Neutrophil (primary cell): ENCODE data around the gene STK17A.

Experiments
- H3K27ac ChIP-seq: fragments of 200-600 bp; sonication (generic); 2 replicates; pipeline ENCODE4 v1.5.1; 2016; ENCODE audit warnings: mild to moderate bottlenecking, moderate library complexity
- H3K27me3 ChIP-seq: fragments of 200-600 bp; sonication (generic); 2 replicates; pipeline ENCODE4 v1.6.0; 2016; ENCODE audit warnings: mild to moderate bottlenecking
- H3K36me3 ChIP-seq: fragments of 200-600 bp; sonication (generic); 2 replicates; pipeline ENCODE4 v1.5.1; 2017
- H3K4me1 ChIP-seq, 2 experiments: fragments of 200-600 bp in 1 of 2; sonication (generic) in 1 of 2; 1 replicate in 1 of 2; 2 replicates in 1 of 2; pipeline versions ENCODE4 v1.5.1 to v1.6.1; 2013 to 2016; ENCODE audit warnings: low read depth in 1 of 2, low read length in 1 of 2, mild to moderate bottlenecking in 1 of 2, moderate library complexity in 1 of 2; ENCODE audit not compliant: control insufficient read depth in 1 of 2, insufficient read depth in 1 of 2
- H3K4me3 ChIP-seq, 2 experiments: fragments of 200-600 bp in 1 of 2; sonication (generic) in 1 of 2; 1 replicate in 1 of 2; 2 replicates in 1 of 2; pipeline ENCODE4 v1.5.1; 2013 to 2016; ENCODE audit warnings: low read depth in 1 of 2, low read length in 1 of 2, mild to moderate bottlenecking in 1 of 2, moderate library complexity in 1 of 2
- H3K9me3 ChIP-seq: fragments of 200-600 bp; sonication (generic); 2 replicates; pipeline ENCODE4 v1.5.1; 2016
- TF ChIP-seq, protein P1 (sequence below): fragments of 200-600 bp; sonication (generic); IDR thresholded peaks from 2 replicates; pipeline ENCODE4 v1.5.1; 2016; ENCODE audit warnings: antibody characterized with exemption

Gene STK17A

DNA sequence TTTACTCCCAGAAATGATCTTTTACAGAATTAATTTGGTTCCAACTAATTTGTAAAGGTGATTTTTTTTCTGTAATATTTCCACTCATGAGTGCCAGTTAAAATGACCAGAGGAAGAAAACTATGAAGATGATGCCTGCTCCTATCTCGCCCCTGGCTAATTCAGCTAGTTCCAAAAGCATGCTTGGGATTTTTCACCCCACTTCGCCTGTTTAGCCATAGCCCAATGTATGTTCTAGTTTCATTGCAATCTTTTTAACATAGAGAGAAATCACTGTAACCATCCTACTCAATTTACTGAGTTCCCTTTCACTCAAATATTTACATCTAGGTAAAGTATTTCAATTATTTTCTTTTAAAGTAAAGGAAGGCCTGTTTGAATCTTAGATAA is 23.0 kb upstream of the STK17A start:
- H3K27me3 ChIP-seq = peaks cover 11% of the 10 kb centered on the region
- no peaks in the 10 kb centered on the region for H3K9me3 ChIP-seq
- no peaks in the 10 kb centered on the region for H3K36me3 ChIP-seq
- no peaks in the 10 kb centered on the region for H3K4me1 ChIP-seq
- TF ChIP-seq, protein P1, sequence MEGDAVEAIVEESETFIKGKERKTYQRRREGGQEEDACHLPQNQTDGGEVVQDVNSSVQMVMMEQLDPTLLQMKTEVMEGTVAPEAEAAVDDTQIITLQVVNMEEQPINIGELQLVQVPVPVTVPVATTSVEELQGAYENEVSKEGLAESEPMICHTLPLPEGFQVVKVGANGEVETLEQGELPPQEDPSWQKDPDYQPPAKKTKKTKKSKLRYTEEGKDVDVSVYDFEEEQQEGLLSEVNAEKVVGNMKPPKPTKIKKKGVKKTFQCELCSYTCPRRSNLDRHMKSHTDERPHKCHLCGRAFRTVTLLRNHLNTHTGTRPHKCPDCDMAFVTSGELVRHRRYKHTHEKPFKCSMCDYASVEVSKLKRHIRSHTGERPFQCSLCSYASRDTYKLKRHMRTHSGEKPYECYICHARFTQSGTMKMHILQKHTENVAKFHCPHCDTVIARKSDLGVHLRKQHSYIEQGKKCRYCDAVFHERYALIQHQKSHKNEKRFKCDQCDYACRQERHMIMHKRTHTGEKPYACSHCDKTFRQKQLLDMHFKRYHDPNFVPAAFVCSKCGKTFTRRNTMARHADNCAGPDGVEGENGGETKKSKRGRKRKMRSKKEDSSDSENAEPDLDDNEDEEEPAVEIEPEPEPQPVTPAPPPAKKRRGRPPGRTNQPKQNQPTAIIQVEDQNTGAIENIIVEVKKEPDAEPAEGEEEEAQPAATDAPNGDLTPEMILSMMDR = no peak
- no peak overlapping the region for H3K4me3 ChIP-seq
- H3K27ac ChIP-seq = no peak overlapping the region

DNA sequence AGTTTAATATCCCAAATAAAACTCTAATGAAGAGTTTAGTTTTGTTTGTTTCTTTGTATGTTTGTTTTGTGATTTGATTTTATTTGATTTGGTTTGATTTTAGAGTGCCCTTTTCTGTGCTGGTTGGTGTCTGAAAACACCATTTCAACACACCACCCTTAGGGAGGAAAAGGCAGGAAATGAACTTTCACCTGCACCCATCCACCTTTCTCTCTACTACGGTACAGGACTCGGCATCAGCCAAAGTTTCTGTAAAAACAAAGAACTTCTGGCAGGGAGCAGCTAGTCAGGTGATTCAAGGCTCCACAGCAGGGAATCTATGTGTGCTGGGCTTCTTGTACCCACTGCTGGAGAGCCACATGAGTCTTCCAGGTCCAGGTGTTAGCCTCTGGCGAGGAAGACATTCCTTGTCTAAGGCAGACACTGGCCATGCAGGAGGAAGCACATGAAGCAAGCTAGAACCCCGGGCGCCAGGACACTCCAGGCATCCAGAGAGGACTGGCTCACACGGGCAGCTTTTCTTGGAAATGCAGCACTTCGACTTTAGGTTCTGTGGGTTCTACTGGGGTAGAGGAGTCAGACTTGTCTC is 22.1 kb upstream of the STK17A start:
- TF ChIP-seq, protein P1 = no peak
- Histone ChIP-seq H3K4me1 (no peaks in the 10 kb centered on the region), H3K36me3 (no peaks in the 10 kb centered on the region), H3K27me3 (peaks cover 11% of the 10 kb centered on the region), H3K4me3 (no peak overlapping the region), H3K9me3 (no peaks in the 10 kb centered on the region), H3K27ac (no peak overlapping the region)

DNA sequence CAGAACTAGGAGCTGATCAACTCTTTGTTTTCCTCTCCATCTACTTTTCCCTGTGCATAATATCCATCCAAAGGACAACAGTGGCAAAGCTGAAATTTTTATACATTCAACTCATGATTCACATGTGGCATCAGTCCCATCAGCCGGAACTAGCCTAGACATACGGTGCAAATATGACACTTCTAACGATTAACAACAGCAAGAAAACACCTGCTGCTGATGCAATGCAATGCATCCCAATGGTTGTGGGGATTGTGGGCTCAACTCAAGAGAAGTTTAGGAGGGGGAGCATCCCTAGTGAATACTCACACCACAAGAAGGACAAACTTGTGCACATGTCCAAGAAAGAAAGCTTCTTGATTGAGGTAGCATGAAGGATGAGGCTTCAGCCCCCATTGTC is 20.5 kb upstream of the STK17A start:
- Histone ChIP-seq H3K4me3 (no peak overlapping the region), H3K27ac (no peak overlapping the region), H3K4me1 (no peaks in the 10 kb centered on the region), H3K36me3 (no peaks in the 10 kb centered on the region), H3K27me3 (peaks cover 11% of the 10 kb centered on the region), H3K9me3 (no peaks in the 10 kb centered on the region)
- TF ChIP-seq, protein P1 = no peak

DNA sequence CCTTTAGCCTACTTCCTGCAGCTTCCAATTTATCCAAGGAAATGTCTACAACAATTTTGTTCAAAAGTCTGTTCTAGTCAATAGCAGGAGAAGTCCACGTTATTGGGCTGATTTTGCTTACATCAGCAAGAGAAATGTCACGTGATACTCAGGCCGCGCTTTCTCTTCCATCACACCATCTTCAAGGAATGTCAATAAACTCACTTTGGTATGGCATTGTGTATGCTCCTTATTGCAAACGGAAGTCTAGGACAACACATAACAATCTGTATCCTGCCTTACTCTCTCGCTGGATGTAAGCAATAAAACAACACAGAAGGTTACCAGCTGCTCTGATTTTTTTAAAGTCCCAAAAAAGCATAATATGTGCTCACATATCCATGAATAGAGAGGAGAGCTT is 17.1 kb upstream of the STK17A start:
- no peaks in the 10 kb centered on the region for H3K4me1 ChIP-seq
- no peak overlapping the region for H3K4me3 ChIP-seq
- H3K27ac ChIP-seq = no peak overlapping the region
- H3K9me3 ChIP-seq = no peaks in the 10 kb centered on the region
- no peaks in the 10 kb centered on the region for H3K36me3 ChIP-seq
- TF ChIP-seq, protein P1 = no peak
- H3K27me3 ChIP-seq = peaks cover 11% of the 10 kb centered on the region

DNA sequence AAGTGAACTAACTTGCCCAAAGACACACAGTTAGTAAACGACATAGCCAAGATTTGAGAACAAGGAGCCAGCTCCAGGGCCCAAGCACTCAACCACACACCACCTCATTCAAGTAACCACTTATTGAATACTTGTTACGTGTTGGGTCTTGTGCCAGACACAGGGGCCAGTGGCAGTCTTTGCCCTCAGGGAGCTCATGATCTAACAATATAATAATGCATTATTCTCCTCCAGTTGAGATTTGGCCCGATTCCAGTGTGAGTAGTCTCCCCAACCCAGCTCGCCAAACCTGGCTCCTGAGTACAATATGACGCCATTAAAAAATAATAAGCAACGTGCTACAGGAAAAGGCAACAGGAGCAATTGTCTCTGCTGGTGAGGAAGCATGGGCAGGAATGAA is 14.4 kb upstream of the STK17A start:
- Histone ChIP-seq H3K36me3 (no peaks in the 10 kb centered on the region), H3K4me3 (no peak overlapping the region), H3K27me3 (peaks cover 10% of the 10 kb centered on the region), H3K4me1 (peaks cover 8 to 16% of the 10 kb centered on the region in 2 experiments), H3K27ac (no peak overlapping the region), H3K9me3 (no peaks in the 10 kb centered on the region)
- TF ChIP-seq, protein P1 = no peak

DNA sequence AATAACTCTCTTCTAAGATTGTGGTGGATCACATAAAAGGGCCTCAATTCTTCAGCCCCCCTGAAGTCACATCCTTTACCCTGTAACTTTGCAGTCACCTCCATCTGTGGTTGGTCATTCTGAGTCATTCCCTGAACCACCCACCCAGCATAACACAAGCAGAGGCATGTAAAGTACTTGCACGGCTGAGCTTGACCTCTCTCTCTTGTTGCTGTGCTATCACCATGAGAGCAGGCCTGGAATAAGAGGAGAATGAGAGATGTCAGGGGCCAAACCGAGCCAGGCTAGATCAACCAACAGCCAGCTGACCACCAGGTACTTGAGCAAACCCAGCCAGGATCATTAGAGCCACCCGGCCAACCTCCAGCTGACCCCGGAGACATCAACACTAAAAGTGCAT is 13.5 kb upstream of the STK17A start:
- Histone ChIP-seq H3K4me3 (no peak overlapping the region), H3K36me3 (no peaks in the 10 kb centered on the region), H3K4me1 (peaks cover 8 to 16% of the 10 kb centered on the region in 2 experiments), H3K27ac (no peak overlapping the region), H3K9me3 (no peaks in the 10 kb centered on the region), H3K27me3 (peaks cover 2% of the 10 kb centered on the region)
- TF ChIP-seq, protein P1 = no peak
